ENCODE results near the gene STAB2.
"Not testable (repeated sequence)": the region's sequence is repeated elsewhere in the genome, so short reads cannot be mapped to it uniquely, and the experiment has no call there.

Gene STAB2

DNA sequence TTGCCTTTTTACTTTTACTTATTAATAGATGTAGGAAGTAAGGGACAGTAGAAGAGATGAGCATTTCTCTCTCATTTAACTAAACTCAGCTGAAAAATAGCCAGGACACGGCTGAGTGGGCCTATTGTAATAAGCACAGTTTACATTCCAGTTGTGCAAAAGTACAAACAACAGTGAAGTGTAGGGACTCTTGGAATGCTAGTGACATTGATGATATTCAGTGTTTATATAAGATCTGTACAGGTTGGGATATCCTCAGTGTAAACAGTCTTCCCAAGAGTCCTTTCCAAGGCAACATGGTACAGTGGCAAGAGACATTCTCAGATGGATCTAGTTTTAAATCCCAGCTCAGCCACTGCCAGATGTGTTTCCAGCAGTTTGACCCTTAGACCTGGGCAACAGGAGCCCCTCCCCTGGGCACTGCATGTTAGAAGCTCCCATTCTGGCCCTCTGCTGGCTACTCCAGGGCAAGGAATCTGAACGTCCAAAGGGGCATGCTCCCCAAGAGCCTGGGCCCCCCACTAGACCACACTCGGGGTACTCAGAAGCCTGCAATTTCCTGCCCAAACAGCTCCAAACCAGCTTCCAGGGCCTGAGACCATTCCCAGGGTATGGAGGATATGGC, 55.3 kb downstream of the STAB2 start:
- H4K20me1 ChIP-seq (ENCODE audit: insufficient read depth, low read length) = no peaks in the 10 kb centered on the region
- H3K4me2 ChIP-seq (ENCODE audit: low read length) = no peak overlapping the region

DNA sequence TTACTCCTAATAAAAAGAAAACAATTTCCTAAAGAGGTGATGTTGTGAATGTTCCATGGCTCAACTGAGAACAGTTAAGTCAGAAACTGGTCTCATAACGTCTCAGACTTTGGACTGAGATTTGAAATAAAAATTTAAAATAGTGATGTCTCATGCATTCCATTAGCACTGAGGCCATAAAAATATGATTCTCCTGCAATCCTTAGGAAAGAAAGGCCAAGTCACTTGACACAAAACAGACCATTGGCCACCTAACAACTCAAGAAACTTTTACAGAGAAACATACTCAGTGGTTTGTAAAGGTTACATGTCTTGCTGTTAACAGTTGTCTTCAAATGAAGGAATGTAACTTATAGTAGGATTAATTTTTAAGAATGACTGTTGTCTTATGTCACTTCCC, 58.1 kb downstream of the STAB2 start:
- Histone ChIP-seq H3K36me3 (replicated peaks; ENCODE audit: low read depth, low read length) (peaks cover 3% of the 10 kb centered on the region), H3K4me3 (ENCODE audit: low read length) (no peak overlapping the region), H3K4me1 (ENCODE audit: low read length) (peaks cover 4% of the 10 kb centered on the region), H3K9me3 (ENCODE audit: insufficient read depth, low read length) (0 out of 2 replicates have a peak, but pooled peaks cover 4% of the 10 kb centered on the region), H3K4me2 (ENCODE audit: low read length) (no peak overlapping the region), H2AFZ (ENCODE audit: low read depth, low read length) (no peak overlapping the region), H3K9ac (ENCODE audit: low read length) (no peak overlapping the region), H4K20me1 (ENCODE audit: insufficient read depth, low read length) (no peaks in the 10 kb centered on the region), H3K27ac (ENCODE audit: low read length) (no peak overlapping the region), H3K27me3 (ENCODE audit: low read depth, low read length) (no peaks in the 10 kb centered on the region; the same call in 1 of the 2 replicates), H3K79me2 (ENCODE audit: low read length) (no peaks in the 10 kb centered on the region)
- no peak for TF ChIP-seq EZH2phosphoT487 (IDR thresholded peaks at IDR 0.05; ENCODE audit: low read depth)
- TF ChIP-seq, protein P1, sequence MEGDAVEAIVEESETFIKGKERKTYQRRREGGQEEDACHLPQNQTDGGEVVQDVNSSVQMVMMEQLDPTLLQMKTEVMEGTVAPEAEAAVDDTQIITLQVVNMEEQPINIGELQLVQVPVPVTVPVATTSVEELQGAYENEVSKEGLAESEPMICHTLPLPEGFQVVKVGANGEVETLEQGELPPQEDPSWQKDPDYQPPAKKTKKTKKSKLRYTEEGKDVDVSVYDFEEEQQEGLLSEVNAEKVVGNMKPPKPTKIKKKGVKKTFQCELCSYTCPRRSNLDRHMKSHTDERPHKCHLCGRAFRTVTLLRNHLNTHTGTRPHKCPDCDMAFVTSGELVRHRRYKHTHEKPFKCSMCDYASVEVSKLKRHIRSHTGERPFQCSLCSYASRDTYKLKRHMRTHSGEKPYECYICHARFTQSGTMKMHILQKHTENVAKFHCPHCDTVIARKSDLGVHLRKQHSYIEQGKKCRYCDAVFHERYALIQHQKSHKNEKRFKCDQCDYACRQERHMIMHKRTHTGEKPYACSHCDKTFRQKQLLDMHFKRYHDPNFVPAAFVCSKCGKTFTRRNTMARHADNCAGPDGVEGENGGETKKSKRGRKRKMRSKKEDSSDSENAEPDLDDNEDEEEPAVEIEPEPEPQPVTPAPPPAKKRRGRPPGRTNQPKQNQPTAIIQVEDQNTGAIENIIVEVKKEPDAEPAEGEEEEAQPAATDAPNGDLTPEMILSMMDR (IDR thresholded peaks at IDR 0.05; ENCODE audit: low read depth, low read length) = no peak

More for the DNA sequence above, 55.3 kb downstream of the STAB2 start:
- Histone ChIP-seq H3K79me2 (ENCODE audit: low read length) (no peaks in the 10 kb centered on the region), H3K27ac (ENCODE audit: low read length) (no peak overlapping the region), H3K36me3 (replicated peaks; ENCODE audit: low read depth, low read length) (peaks cover 7% of the 10 kb centered on the region), H3K4me1 (ENCODE audit: low read length) (peaks cover 8% of the 10 kb centered on the region), H2AFZ (ENCODE audit: low read depth, low read length) (no peak overlapping the region), H3K9ac (ENCODE audit: low read length) (no peak overlapping the region), H3K27me3 (ENCODE audit: low read depth, low read length) (no peaks in the 10 kb centered on the region), H3K4me3 (ENCODE audit: low read length) (no peak overlapping the region), H3K9me3 (ENCODE audit: insufficient read depth, low read length) (peaks cover 9% of the 10 kb centered on the region; the same call in 1 of the 2 replicates)
- TF ChIP-seq EZH2phosphoT487 (IDR thresholded peaks at IDR 0.05; ENCODE audit: low read depth) = no peak
- TF ChIP-seq, protein P1 (IDR thresholded peaks at IDR 0.05; ENCODE audit: low read depth, low read length) = no peak

DNA sequence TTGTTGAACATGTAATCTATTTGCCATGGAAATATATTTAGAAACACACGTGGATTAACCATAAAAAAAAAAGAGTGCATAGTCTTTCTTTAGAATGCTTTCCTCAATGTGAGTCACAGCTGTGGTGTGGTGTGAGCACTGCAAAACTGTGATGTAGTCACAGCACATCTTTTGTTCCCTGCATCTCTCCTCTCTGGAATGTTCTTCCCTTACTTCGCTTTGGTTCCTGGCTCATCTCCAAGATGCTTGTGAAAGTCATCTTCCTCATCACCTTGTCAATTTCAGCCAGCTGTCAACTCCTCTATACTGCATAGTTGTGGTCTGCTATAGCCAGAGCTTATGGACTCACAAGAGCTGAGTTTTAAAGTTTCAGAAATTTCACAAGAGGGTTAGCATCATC, 60.2 kb downstream of the STAB2 start:
- H3K4me2 ChIP-seq (ENCODE audit: low read length) = no peak overlapping the region
- H3K4me3 ChIP-seq (ENCODE audit: low read length) = no peak overlapping the region
- no peak for TF ChIP-seq EZH2phosphoT487 (IDR thresholded peaks at IDR 0.05; ENCODE audit: low read depth)
- TF ChIP-seq, protein P1 (IDR thresholded peaks at IDR 0.05; ENCODE audit: low read depth, low read length) = no peak
- no peak overlapping the region for H2AFZ ChIP-seq (ENCODE audit: low read depth, low read length)
- H3K79me2 ChIP-seq (ENCODE audit: low read length) = no peaks in the 10 kb centered on the region
- no peaks in the 10 kb centered on the region for H3K4me1 ChIP-seq (ENCODE audit: low read length)
- no peaks in the 10 kb centered on the region for H4K20me1 ChIP-seq (ENCODE audit: insufficient read depth, low read length)
- H3K36me3 ChIP-seq (replicated peaks; ENCODE audit: low read depth, low read length) = no peaks in the 10 kb centered on the region
- no peak overlapping the region for H3K9ac ChIP-seq (ENCODE audit: low read length)
- no peak overlapping the region for H3K27ac ChIP-seq (ENCODE audit: low read length)
- H3K27me3 ChIP-seq (ENCODE audit: low read depth, low read length) = no peaks in the 10 kb centered on the region; the same call in 1 of the 2 replicates
- H3K9me3 ChIP-seq (ENCODE audit: insufficient read depth, low read length) = no peaks in the 10 kb centered on the region

DNA sequence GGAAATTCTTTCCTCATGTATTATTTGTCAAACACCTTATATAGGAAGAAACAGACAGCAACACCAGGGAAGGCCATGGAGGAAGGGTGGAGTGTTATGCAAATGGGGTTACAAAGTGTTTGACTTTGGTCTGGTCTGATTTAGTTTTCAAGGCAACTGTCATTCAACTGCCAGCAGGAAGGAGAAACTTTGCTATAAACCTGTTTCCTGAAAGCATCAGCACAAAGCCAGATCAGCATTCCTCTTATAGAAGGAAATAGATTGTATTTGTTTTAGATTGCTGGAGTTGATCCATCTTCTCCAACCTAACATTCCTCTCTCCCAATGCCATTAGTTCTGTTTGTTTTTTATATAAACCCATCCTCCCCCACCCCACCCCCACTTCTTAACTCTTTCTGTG, 65.7 kb downstream of the STAB2 start:
- Histone ChIP-seq H3K9ac (ENCODE audit: low read length) (no peak overlapping the region), H3K36me3 (replicated peaks; ENCODE audit: low read depth, low read length) (no peaks in the 10 kb centered on the region), H3K4me1 (ENCODE audit: low read length) (no peaks in the 10 kb centered on the region), H3K27ac (ENCODE audit: low read length) (no peak overlapping the region), H3K79me2 (ENCODE audit: low read length) (no peaks in the 10 kb centered on the region), H3K4me3 (ENCODE audit: low read length) (no peak overlapping the region), H4K20me1 (ENCODE audit: insufficient read depth, low read length) (no peaks in the 10 kb centered on the region), H2AFZ (ENCODE audit: low read depth, low read length) (no peak overlapping the region), H3K27me3 (ENCODE audit: low read depth, low read length) (peaks cover 6% of the 10 kb centered on the region), H3K9me3 (ENCODE audit: insufficient read depth, low read length) (no peaks in the 10 kb centered on the region), H3K4me2 (ENCODE audit: low read length) (no peak overlapping the region)
- TF ChIP-seq, protein P1 (IDR thresholded peaks at IDR 0.05; ENCODE audit: low read depth, low read length) = no peak
- no peak for TF ChIP-seq EZH2phosphoT487 (IDR thresholded peaks at IDR 0.05; ENCODE audit: low read depth)

DNA sequence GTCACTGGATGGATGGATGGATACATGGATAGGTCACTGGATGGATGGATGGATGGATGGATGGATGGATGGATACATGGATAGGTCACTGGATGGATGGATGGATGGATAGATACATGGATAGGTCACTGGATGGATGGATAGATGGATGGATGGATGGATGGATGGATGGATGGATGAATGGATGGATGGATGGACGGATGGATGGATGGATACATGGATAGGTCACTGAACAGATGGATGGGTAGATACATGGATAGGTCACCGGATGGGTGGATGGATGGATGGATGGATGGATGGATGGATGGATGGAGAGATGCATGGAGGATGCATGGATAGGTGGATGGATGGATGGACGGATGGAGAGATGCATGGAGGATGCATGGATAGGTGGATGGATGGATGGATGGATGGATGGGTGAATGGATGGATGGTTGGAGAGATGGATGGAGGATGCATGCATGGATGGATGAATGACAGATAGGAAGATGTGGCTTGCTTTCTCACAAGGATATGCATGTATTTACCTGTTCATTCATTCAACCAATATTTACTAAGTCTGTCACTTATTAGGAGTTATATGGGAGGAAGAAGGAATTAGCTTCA, 66.6 kb downstream of the STAB2 start:
- not testable (repeated sequence) for H3K4me1 ChIP-seq (ENCODE audit: low read length); H3K27ac ChIP-seq (ENCODE audit: low read length); H3K79me2 ChIP-seq (ENCODE audit: low read length); H2AFZ ChIP-seq (ENCODE audit: low read depth, low read length); H3K9ac ChIP-seq (ENCODE audit: low read length); H3K36me3 ChIP-seq (replicated peaks; ENCODE audit: low read depth, low read length); H3K4me2 ChIP-seq (ENCODE audit: low read length); H4K20me1 ChIP-seq (ENCODE audit: insufficient read depth, low read length); H3K4me3 ChIP-seq (ENCODE audit: low read length); H3K9me3 ChIP-seq (ENCODE audit: insufficient read depth, low read length)
- peaks cover 14% of the 10 kb centered on the region for H3K27me3 ChIP-seq (ENCODE audit: low read depth, low read length)
